ENCODE data around the gene BACH1. TPM values are rescaled to one million over a fixed set of nuclear protein-coding genes. Genes with fewer than 3 reads are reported as not detected.

Gene BACH1
- polyA plus RNA-seq, 1 donor from 2014 or later = 29.7 TPM

DNA sequence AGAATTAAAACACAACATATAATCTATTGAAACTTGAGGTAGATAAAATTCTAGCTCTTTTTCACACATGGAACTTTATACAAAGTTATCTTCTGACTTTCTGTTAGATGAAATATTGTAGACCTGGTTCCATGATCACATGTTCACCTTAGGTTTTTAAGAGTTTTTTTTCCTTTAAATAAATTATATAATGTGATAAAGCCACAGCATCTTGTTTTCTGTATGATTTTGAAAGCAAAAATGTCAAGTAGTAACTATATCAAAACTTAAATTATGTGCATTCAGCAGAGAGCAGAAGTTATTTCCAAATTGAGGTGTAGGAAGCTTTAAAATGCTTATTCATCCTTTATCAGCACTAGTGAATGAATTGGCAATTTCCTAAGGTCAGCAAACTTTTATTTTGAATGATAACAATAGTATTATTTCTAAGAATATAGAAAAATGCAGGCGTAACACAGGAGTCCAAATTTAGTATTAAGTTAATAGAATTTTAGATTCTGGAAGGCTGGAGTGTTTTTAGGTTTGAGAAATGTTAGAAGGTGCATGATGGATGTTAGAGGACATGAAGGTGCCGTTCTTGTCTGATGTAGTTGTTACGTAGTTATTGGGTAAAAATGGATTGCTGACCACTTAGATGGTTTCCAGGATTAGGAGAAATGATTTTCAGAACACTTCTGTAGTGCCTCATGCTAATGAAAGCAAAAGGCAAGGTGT, 17.5 kb downstream of the BACH1 start:
- Histone ChIP-seq H3F3A (ENCODE audit: insufficient read depth, low read length, poor library complexity, severe bottlenecking) (no peaks in the 10 kb centered on the region), H3K4me3 (ENCODE audit: low read length) (no peak overlapping the region), H3K27me3 (ENCODE audit: insufficient read depth, low read depth, low read length) (no peaks in the 10 kb centered on the region), H3K4me2 (ENCODE audit: low read length) (no peak overlapping the region), H3K9ac (ENCODE audit: low read length) (no peak overlapping the region), H3K27ac (ENCODE audit: low read length) (no peak overlapping the region), H3K9me2 (ENCODE audit: insufficient read depth, low read length) (no peaks in the 10 kb centered on the region), H3K9me3 (ENCODE audit: low read length) (no peaks in the 10 kb centered on the region), H2AFZ (ENCODE audit: low read depth, low read length) (no peak overlapping the region), H3K79me2 (replicated peaks; ENCODE audit: insufficient read depth, low read length) (peaks cover 85% of the 10 kb centered on the region), H4K20me1 (ENCODE audit: insufficient read depth) (no peaks in the 10 kb centered on the region), H3K36me3 (ENCODE audit: insufficient read depth, low read length) (no peaks in the 10 kb centered on the region)
- TF ChIP-seq, protein P1, sequence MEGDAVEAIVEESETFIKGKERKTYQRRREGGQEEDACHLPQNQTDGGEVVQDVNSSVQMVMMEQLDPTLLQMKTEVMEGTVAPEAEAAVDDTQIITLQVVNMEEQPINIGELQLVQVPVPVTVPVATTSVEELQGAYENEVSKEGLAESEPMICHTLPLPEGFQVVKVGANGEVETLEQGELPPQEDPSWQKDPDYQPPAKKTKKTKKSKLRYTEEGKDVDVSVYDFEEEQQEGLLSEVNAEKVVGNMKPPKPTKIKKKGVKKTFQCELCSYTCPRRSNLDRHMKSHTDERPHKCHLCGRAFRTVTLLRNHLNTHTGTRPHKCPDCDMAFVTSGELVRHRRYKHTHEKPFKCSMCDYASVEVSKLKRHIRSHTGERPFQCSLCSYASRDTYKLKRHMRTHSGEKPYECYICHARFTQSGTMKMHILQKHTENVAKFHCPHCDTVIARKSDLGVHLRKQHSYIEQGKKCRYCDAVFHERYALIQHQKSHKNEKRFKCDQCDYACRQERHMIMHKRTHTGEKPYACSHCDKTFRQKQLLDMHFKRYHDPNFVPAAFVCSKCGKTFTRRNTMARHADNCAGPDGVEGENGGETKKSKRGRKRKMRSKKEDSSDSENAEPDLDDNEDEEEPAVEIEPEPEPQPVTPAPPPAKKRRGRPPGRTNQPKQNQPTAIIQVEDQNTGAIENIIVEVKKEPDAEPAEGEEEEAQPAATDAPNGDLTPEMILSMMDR (IDR thresholded peaks at IDR 0.05; ENCODE audit: poor library complexity, severe bottlenecking) = no peak
- TF ChIP-seq, protein P2, sequence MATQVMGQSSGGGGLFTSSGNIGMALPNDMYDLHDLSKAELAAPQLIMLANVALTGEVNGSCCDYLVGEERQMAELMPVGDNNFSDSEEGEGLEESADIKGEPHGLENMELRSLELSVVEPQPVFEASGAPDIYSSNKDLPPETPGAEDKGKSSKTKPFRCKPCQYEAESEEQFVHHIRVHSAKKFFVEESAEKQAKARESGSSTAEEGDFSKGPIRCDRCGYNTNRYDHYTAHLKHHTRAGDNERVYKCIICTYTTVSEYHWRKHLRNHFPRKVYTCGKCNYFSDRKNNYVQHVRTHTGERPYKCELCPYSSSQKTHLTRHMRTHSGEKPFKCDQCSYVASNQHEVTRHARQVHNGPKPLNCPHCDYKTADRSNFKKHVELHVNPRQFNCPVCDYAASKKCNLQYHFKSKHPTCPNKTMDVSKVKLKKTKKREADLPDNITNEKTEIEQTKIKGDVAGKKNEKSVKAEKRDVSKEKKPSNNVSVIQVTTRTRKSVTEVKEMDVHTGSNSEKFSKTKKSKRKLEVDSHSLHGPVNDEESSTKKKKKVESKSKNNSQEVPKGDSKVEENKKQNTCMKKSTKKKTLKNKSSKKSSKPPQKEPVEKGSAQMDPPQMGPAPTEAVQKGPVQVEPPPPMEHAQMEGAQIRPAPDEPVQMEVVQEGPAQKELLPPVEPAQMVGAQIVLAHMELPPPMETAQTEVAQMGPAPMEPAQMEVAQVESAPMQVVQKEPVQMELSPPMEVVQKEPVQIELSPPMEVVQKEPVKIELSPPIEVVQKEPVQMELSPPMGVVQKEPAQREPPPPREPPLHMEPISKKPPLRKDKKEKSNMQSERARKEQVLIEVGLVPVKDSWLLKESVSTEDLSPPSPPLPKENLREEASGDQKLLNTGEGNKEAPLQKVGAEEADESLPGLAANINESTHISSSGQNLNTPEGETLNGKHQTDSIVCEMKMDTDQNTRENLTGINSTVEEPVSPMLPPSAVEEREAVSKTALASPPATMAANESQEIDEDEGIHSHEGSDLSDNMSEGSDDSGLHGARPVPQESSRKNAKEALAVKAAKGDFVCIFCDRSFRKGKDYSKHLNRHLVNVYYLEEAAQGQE (IDR thresholded peaks at IDR 0.05; ENCODE audit: borderline replicate concordance) = no peak
- TF ChIP-seq SMC3 (conservative IDR thresholded peaks at IDR 0.05; ENCODE audit: poor library complexity) (no peak), TAF1 (IDR thresholded peaks at IDR 0.05; ENCODE audit: low read depth) (no peak), MXI1 (conservative IDR thresholded peaks at IDR 0.05; ENCODE audit: poor library complexity, severe bottlenecking) (no peak), EP300 (conservative IDR thresholded peaks at IDR 0.05; ENCODE audit: poor library complexity, severe bottlenecking) (no peak), EZH2 (IDR thresholded peaks at IDR 0.05; ENCODE audit: borderline replicate concordance, insufficient read depth, low read length, poor library complexity, severe bottlenecking) (no peak), POLR2AphosphoS5 (IDR thresholded peaks at IDR 0.05) (no peak), RAD21 (conservative IDR thresholded peaks at IDR 0.05) (no peak)

DNA sequence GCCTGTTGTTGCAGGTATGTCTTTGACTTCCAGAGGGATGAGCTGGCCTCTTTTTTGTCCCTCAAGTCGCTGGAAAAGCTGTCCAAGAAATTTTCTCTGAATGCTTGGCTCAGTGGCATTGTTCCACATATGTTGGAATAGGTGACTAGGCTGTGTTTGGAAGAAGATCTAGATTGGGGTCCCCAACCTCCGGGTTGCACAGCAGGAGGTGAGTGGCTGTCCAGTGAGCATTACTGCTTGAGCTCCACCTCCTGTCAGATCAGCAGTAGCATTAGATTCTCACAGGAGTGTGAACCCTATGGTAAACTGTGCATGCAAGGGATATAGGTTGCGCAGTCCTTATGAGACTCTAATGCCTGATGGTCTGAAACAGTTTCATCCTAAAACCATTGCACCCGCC, 18.1 kb downstream of the BACH1 start:
- Histone ChIP-seq H3K4me3 (ENCODE audit: low read length) (no peak overlapping the region), H3F3A (ENCODE audit: insufficient read depth, low read length, poor library complexity, severe bottlenecking) (no peaks in the 10 kb centered on the region), H3K4me2 (ENCODE audit: low read length) (no peak overlapping the region), H2AFZ (ENCODE audit: low read depth, low read length) (no peak overlapping the region), H3K9me2 (ENCODE audit: insufficient read depth, low read length) (no peaks in the 10 kb centered on the region), H4K20me1 (ENCODE audit: insufficient read depth) (no peaks in the 10 kb centered on the region), H3K27ac (ENCODE audit: low read length) (no peak overlapping the region), H3K79me2 (replicated peaks; ENCODE audit: insufficient read depth, low read length) (peaks cover 83% of the 10 kb centered on the region), H3K27me3 (ENCODE audit: insufficient read depth, low read depth, low read length) (no peaks in the 10 kb centered on the region), H3K9me3 (ENCODE audit: low read length) (no peaks in the 10 kb centered on the region), H3K9ac (ENCODE audit: low read length) (no peak overlapping the region), H3K36me3 (ENCODE audit: insufficient read depth, low read length) (no peaks in the 10 kb centered on the region)
- TF ChIP-seq EZH2 (IDR thresholded peaks at IDR 0.05; ENCODE audit: borderline replicate concordance, insufficient read depth, low read length, poor library complexity, severe bottlenecking) (no peak), RAD21 (conservative IDR thresholded peaks at IDR 0.05) (no peak), TAF1 (IDR thresholded peaks at IDR 0.05; ENCODE audit: low read depth) (no peak), SMC3 (conservative IDR thresholded peaks at IDR 0.05; ENCODE audit: poor library complexity) (no peak), MXI1 (conservative IDR thresholded peaks at IDR 0.05; ENCODE audit: poor library complexity, severe bottlenecking) (no peak), POLR2AphosphoS5 (IDR thresholded peaks at IDR 0.05) (no peak), EP300 (conservative IDR thresholded peaks at IDR 0.05; ENCODE audit: poor library complexity, severe bottlenecking) (no peak)
- TF ChIP-seq, protein P2 (IDR thresholded peaks at IDR 0.05; ENCODE audit: borderline replicate concordance) = no peak
- TF ChIP-seq, protein P1 (IDR thresholded peaks at IDR 0.05; ENCODE audit: poor library complexity, severe bottlenecking) = no peak

All from neural cell (in vitro differentiated cells).